ENCODE data around the gene FRYL.
"Not testable (repeated sequence)": the region's sequence is repeated elsewhere in the genome, so short reads cannot be mapped to it uniquely, and the experiment has no call there.

The FRYL gene

GRCh38 chr4:48694824-48695223, 85.3 kb downstream of the FRYL start:
- no peak for DNase-seq (ENCODE audit: low spot score)

- DNase-seq (ENCODE audit: low spot score) = no peak
These were observed 86.1 kb downstream of the FRYL start for GRCh38 chr4:48693856-48694574.

GRCh38 chr4:48692897-48693296, 87.2 kb downstream of the FRYL start:
- DNase-seq (ENCODE audit: low spot score) = no peak

GRCh38 chr4:48692044-48692443, 88.0 kb downstream of the FRYL start:
- no peak for DNase-seq (ENCODE audit: low spot score)

- no peak for DNase-seq (ENCODE audit: low spot score)
These were observed 91.1 kb downstream of the FRYL start for GRCh38 chr4:48688953-48689352.

GRCh38 chr4:48687313-48688051, 92.6 kb downstream of the FRYL start:
- no peak for DNase-seq (ENCODE audit: low spot score)

GRCh38 chr4:48686369-48686768, 93.7 kb downstream of the FRYL start:
- no peak for DNase-seq (ENCODE audit: low spot score)

GRCh38 chr4:48683784-48684666, 96.1 kb downstream of the FRYL start:
- DNase-seq (ENCODE audit: low spot score) = no peak

- not testable (repeated sequence) for DNase-seq (ENCODE audit: low spot score)
These were observed 97.2 kb downstream of the FRYL start for GRCh38 chr4:48682870-48683269.

GRCh38 chr4:48681856-48682255, 98.2 kb downstream of the FRYL start:
- no peak for DNase-seq (ENCODE audit: low spot score)

- DNase-seq (ENCODE audit: low spot score) = no peak
These were observed 99.1 kb downstream of the FRYL start for GRCh38 chr4:48680848-48681568.

GRCh38 chr4:48673537-48673936, 106.5 kb downstream of the FRYL start:
- DNase-seq (ENCODE audit: low spot score) = no peak

- DNase-seq (ENCODE audit: low spot score) = no peak
These were observed 109.5 kb downstream of the FRYL start for GRCh38 chr4:48670587-48670986.

- no peak for DNase-seq (ENCODE audit: low spot score)
These were observed 111.0 kb downstream of the FRYL start for GRCh38 chr4:48669086-48669485.

- no peak for DNase-seq (ENCODE audit: low spot score)
These were observed 111.6 kb downstream of the FRYL start for GRCh38 chr4:48668254-48669017.

- DNase-seq (ENCODE audit: low spot score) = no peak
These were observed 112.9 kb downstream of the FRYL start for GRCh38 chr4:48667148-48667547.

- no peak for DNase-seq (ENCODE audit: low spot score)
These were observed 114.4 kb downstream of the FRYL start for GRCh38 chr4:48665555-48666186.

GRCh38 chr4:48664938-48665337, 115.1 kb downstream of the FRYL start:
- DNase-seq (ENCODE audit: low spot score) = no peak

GRCh38 chr4:48661391-48661790, 118.7 kb downstream of the FRYL start:
- no peak for DNase-seq (ENCODE audit: low spot score)

GRCh38 chr4:48660347-48660746, 119.7 kb downstream of the FRYL start:
- DNase-seq (ENCODE audit: low spot score) = no peak

All from COLO829 (cell line).